ENCODE measurements around the gene NRXN2. TPM values are rescaled to one million over a fixed set of nuclear protein-coding genes. Genes with fewer than 3 reads are reported as not detected.

Gene NRXN2
- polyA plus RNA-seq, 3 donors, result 0.07 TPM; not detected in 2

DNA sequence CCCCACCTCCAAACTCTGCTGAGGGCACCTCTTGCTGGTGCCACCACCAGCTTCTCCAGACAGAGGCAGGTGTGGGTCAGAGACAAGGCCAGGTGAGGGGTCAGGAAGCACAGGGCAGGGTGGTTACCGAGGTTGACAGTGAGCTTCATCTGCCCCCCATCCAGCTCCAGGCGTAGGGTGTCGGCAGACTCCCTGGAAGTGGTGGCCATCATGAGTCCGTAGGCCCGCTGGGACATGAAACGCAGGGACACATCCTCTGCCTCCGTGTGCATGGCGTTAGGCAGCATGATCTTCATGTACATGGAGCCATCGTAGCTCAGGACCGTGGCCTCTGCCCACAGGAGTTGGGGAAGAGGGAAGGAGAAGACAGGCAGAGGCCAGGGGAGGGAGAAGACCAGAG is 62.8 kb downstream of the NRXN2 start:
- no peak for DNase-seq
- H3K27ac Mint-ChIP-seq, result peak overlapping the region in 4 of 7 donors; percentile 4 to 86 (median 46)
- no peaks in the 10 kb centered on the region for H3K27me3 ChIP-seq (ENCODE audit: control insufficient read depth in 2 of 2, insufficient read depth in 2 of 2, low read length in 2 of 2)
- no peak overlapping the region for H2AFZ ChIP-seq (ENCODE audit: insufficient read depth, low read depth, low read length, poor library complexity, severe bottlenecking)
- H3K4me1 ChIP-seq (ENCODE audit: control insufficient read depth in 1 of 2, insufficient read depth in 2 of 2, low read length in 2 of 2), result peaks cover 46 to 47% of the 10 kb centered on the region in 2 donors
- no peaks in the 10 kb centered on the region for H3K36me3 ChIP-seq (replicated peaks in 1 of 2; ENCODE audit: control insufficient read depth in 1 of 2, insufficient read depth in 2 of 2, low read length in 2 of 2)
- H3K27me3 Mint-ChIP-seq (ENCODE audit: low read depth in 3 of 3), result peaks cover 1 to 8% (median 1%) of the 10 kb centered on the region in 3 donors
- peaks cover 0 to 2% (median 0%) of the 10 kb centered on the region in 7 donors for H3K9me3 Mint-ChIP-seq
- H3K4me3 ChIP-seq (replicated peaks in 1 of 3; ENCODE audit: low read depth in 2 of 3, low read length in 3 of 3), result no peak overlapping the region
- H3K9me3 ChIP-seq (replicated peaks in 1 of 2; ENCODE audit: control insufficient read depth in 1 of 2, insufficient read depth in 1 of 2, low read length in 2 of 2), result no peaks in the 10 kb centered on the region
- WGBS (ENCODE audit: insufficient coverage), result 90% methylated on average over 7 of the region's 10 CpGs
- intact Hi-C loops (cut with micrococcal nuclease), result no loop called here
- no peak overlapping the region for H3K4me3 Mint-ChIP-seq
- H3K36me3 Mint-ChIP-seq, result no peaks in the 10 kb centered on the region
- no peak overlapping the region for H3K4me2 ChIP-seq (replicated peaks; ENCODE audit: extremely low read depth, low read length, poor library complexity, severe bottlenecking)
- H3K9ac ChIP-seq (ENCODE audit: insufficient read depth, low read length, poor library complexity, severe bottlenecking), result no peak overlapping the region
- H3K4me1 Mint-ChIP-seq, result peaks cover 55% of the 10 kb centered on the region
- no peaks in the 10 kb centered on the region for H4K20me1 ChIP-seq (ENCODE audit: insufficient read depth, low read length)
- no peaks in the 10 kb centered on the region for H3K79me2 ChIP-seq (ENCODE audit: insufficient read depth, low read length)
- TF ChIP-seq, protein P1, sequence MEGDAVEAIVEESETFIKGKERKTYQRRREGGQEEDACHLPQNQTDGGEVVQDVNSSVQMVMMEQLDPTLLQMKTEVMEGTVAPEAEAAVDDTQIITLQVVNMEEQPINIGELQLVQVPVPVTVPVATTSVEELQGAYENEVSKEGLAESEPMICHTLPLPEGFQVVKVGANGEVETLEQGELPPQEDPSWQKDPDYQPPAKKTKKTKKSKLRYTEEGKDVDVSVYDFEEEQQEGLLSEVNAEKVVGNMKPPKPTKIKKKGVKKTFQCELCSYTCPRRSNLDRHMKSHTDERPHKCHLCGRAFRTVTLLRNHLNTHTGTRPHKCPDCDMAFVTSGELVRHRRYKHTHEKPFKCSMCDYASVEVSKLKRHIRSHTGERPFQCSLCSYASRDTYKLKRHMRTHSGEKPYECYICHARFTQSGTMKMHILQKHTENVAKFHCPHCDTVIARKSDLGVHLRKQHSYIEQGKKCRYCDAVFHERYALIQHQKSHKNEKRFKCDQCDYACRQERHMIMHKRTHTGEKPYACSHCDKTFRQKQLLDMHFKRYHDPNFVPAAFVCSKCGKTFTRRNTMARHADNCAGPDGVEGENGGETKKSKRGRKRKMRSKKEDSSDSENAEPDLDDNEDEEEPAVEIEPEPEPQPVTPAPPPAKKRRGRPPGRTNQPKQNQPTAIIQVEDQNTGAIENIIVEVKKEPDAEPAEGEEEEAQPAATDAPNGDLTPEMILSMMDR (IDR thresholded peaks at IDR 0.05), result no peak
- H3K27ac ChIP-seq (ENCODE audit: low read depth in 1 of 2, low read length in 2 of 2), result no peak overlapping the region

- WGBS (ENCODE audit: insufficient coverage), result 63% methylated on average over 5 of the region's 9 CpGs
- Histone ChIP-seq H3K4me2 (replicated peaks; ENCODE audit: extremely low read depth, low read length, poor library complexity, severe bottlenecking) (no peak overlapping the region), H3K9me3 (replicated peaks in 1 of 2; ENCODE audit: control insufficient read depth in 1 of 2, insufficient read depth in 1 of 2, low read length in 2 of 2) (no peaks in the 10 kb centered on the region), H4K20me1 (ENCODE audit: insufficient read depth, low read length) (no peaks in the 10 kb centered on the region), H3K36me3 (replicated peaks in 1 of 2; ENCODE audit: control insufficient read depth in 1 of 2, insufficient read depth in 2 of 2, low read length in 2 of 2) (no peaks in the 10 kb centered on the region), H3K27me3 (ENCODE audit: control insufficient read depth in 2 of 2, insufficient read depth in 2 of 2, low read length in 2 of 2) (no peaks in the 10 kb centered on the region), H3K9ac (ENCODE audit: insufficient read depth, low read length, poor library complexity, severe bottlenecking) (no peak overlapping the region), H3K27ac (ENCODE audit: low read depth in 1 of 2, low read length in 2 of 2) (peak overlapping the region in 1 of 2 donors; percentile 27), H2AFZ (ENCODE audit: insufficient read depth, low read depth, low read length, poor library complexity, severe bottlenecking) (no peak overlapping the region), H3K4me1 (ENCODE audit: control insufficient read depth in 1 of 2, insufficient read depth in 2 of 2, low read length in 2 of 2) (peaks cover 46 to 48% of the 10 kb centered on the region in 2 donors), H3K4me3 (replicated peaks in 1 of 3; ENCODE audit: low read depth in 2 of 3, low read length in 3 of 3) (no peak overlapping the region), H3K79me2 (ENCODE audit: insufficient read depth, low read length) (no peaks in the 10 kb centered on the region)
- no peak overlapping the region for H3K4me3 Mint-ChIP-seq
- H3K36me3 Mint-ChIP-seq, result no peaks in the 10 kb centered on the region
- H3K4me1 Mint-ChIP-seq, result peaks cover 55% of the 10 kb centered on the region
- peak; percentile 62 to 82 (median 69) for DNase-seq
- peak overlapping the region in 6 of 7 donors; percentile 22 to 88 (median 79) for H3K27ac Mint-ChIP-seq
- H3K9me3 Mint-ChIP-seq, result peaks cover 0 to 2% (median 0%) of the 10 kb centered on the region in 7 donors
- intact Hi-C loops (cut with micrococcal nuclease), result no loop called here
- TF ChIP-seq, protein P1 (IDR thresholded peaks at IDR 0.05), result no peak
- H3K27me3 Mint-ChIP-seq (ENCODE audit: low read depth in 3 of 3), result peaks cover 1 to 3% (median 3%) of the 10 kb centered on the region in 3 donors
Measured at GRCh38 chr11:64659417-64660144, 63.4 kb downstream of the NRXN2 start.
